Metanephros (tissue), 2 donors: ENCODE measurements around the gene HDAC11. TPM values are rescaled to one million over a fixed set of nuclear protein-coding genes. Genes with fewer than 3 reads are reported as not detected.

Source experiments
- small RNA-seq: library from RNA; depleted of rRNA; stranded (forward); fragments of <200 nt; gene quantifications from one replicate; pipeline ENCODE3, GENCODE V24; 2014; ENCODE audit warnings: low replicate concordance
- total RNA-seq: library from RNA; depleted of rRNA; stranded (reverse); fragments of >200 nt; gene quantifications from one replicate; pipeline ENCODE4 v1.2.3, GENCODE V29; 2014

HDAC11 gene
- 23.9 TPM for total RNA-seq

GRCh38 chr3:13479582-13480339 lies at the start of gene HDAC11:
Gene HDAC11, plus strand, starts transcription at chr3:13480306. Its CDS starts 42 bp downstream, at chr3:13480348.

GRCh38 chr3:13548696-13549622 lies 68.9 kb downstream of the HDAC11 start, which contains the start of gene FBLN2:
Gene FBLN2, plus strand, starts transcription at chr3:13549125. Its CDS starts 21,231 bp downstream, at chr3:13570356.

Small RNA genes lying within 50 kb of the gene (small RNA-seq; reads per million reads assigned to genes)
- not detected for gene AC027124.2

Other genes starting within 250 kb of the HDAC11 start
- gene NUP210, start 60.0 kb upstream of the HDAC11 start, total RNA-seq, result 27.6 TPM
- 34.4 TPM for gene FBLN2, start 68.8 kb downstream of the HDAC11 start, total RNA-seq